ENCODE data around the gene DSCAML1. TPM values are rescaled to one million over a fixed set of nuclear protein-coding genes. Genes with fewer than 3 reads are reported as not detected.

Gene DSCAML1
- total RNA-seq, 1 experiment from 2014 or later, result 0.03 TPM

GRCh38 chr11:117607449-117607848, 189.6 kb downstream of the DSCAML1 start:
- Histone ChIP-seq H3K27ac (no peak overlapping the region), H3K9me3 (replicated peaks) (no peaks in the 10 kb centered on the region), H3K36me3 (no peaks in the 10 kb centered on the region), H3K4me1 (replicated peaks) (peaks cover 38% of the 10 kb centered on the region), H3K27me3 (replicated peaks) (no peaks in the 10 kb centered on the region), H3K4me3 (no peak overlapping the region)
- DNase-seq (ENCODE audit: low read depth in 1 of 2, low spot score in 2 of 2), result no peak

- no peak for DNase-seq (ENCODE audit: low read depth in 1 of 2, low spot score in 2 of 2)
- Histone ChIP-seq H3K27me3 (replicated peaks) (no peaks in the 10 kb centered on the region), H3K36me3 (no peaks in the 10 kb centered on the region), H3K4me3 (no peak overlapping the region), H3K9me3 (replicated peaks) (no peaks in the 10 kb centered on the region), H3K27ac (no peak overlapping the region), H3K4me1 (replicated peaks) (peaks cover 38% of the 10 kb centered on the region)
Observed at GRCh38 chr11:117606790-117607189, 190.2 kb downstream of the DSCAML1 start.

DNA sequence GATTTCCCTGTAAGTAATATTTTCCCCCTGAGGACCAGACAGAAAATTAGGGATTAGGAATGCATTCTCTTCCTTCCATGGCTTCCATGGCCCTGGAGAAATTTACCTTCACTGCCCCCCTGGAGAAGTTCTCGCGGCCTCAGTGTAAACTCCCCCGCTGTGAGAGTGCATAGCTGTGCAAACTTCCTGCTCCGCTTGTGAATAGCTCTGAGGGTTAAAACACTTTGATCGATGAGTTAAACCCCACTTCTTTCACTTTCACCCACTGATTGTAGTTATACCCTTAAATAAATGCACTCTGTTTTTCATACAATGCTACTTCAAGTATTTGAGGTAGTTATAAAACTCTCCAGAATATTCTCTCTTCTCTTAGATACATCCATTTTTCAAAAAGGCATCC, 190.8 kb downstream of the DSCAML1 start:
- Histone ChIP-seq H3K9me3 (replicated peaks) (no peaks in the 10 kb centered on the region), H3K4me1 (replicated peaks) (peaks cover 36% of the 10 kb centered on the region), H3K27ac (no peak overlapping the region), H3K27me3 (replicated peaks) (no peaks in the 10 kb centered on the region), H3K36me3 (no peaks in the 10 kb centered on the region), H3K4me3 (no peak overlapping the region)
- no peak for DNase-seq (ENCODE audit: low read depth in 1 of 2, low spot score in 2 of 2)

GRCh38 chr11:117605331-117605730, 191.7 kb downstream of the DSCAML1 start:
- no peak overlapping the region for H3K27ac ChIP-seq
- H3K4me3 ChIP-seq, result no peak overlapping the region
- H3K4me1 ChIP-seq (replicated peaks), result peaks cover 27% of the 10 kb centered on the region
- no peaks in the 10 kb centered on the region for H3K9me3 ChIP-seq (replicated peaks)
- no peak for DNase-seq (ENCODE audit: low read depth in 1 of 2, low spot score in 2 of 2)
- H3K27me3 ChIP-seq (replicated peaks), result no peaks in the 10 kb centered on the region
- no peaks in the 10 kb centered on the region for H3K36me3 ChIP-seq

DNA sequence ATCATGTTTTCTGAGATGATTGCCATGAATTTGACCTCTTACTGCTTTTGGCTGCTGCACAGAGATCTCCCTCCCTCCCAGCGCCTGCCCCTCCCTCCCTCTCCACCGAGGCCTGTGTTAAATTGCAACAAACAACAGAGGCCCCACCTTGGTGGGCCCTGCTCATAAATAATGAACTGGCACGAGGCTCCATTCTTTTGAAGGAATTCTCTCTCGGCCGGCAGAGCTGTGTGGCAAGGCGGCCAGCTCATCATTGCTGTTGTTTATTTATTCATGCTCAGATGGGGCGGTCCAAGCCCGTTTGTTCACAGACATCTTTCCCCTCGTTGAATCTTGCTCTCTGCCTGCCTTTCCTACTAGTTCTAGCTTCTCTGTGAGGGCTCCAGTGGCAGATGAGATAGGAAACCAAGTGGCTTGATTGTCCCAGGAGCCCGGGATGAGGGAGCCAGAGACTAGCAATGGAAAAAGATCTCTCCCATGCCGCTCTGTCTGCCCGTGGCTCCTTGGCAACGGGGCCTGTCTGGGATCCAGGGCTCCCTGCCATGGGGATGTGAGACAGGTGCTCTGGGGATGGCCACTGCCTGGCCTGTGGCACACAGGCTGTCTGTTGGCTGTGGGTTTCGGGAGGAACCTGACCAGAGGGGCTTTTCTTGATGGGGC, 192.6 kb downstream of the DSCAML1 start:
- H3K36me3 ChIP-seq, result no peaks in the 10 kb centered on the region
- 0 out of 2 replicates have a peak overlapping the region, but pooled peaks have one; percentile 29 for H3K27ac ChIP-seq
- DNase-seq (ENCODE audit: low read depth in 1 of 2, low spot score in 2 of 2), result peak; percentile 81
- no peak overlapping the region for H3K4me3 ChIP-seq
- peaks cover 19% of the 10 kb centered on the region for H3K4me1 ChIP-seq (replicated peaks)
- no peaks in the 10 kb centered on the region for H3K27me3 ChIP-seq (replicated peaks)
- H3K9me3 ChIP-seq (replicated peaks), result no peaks in the 10 kb centered on the region

DNA sequence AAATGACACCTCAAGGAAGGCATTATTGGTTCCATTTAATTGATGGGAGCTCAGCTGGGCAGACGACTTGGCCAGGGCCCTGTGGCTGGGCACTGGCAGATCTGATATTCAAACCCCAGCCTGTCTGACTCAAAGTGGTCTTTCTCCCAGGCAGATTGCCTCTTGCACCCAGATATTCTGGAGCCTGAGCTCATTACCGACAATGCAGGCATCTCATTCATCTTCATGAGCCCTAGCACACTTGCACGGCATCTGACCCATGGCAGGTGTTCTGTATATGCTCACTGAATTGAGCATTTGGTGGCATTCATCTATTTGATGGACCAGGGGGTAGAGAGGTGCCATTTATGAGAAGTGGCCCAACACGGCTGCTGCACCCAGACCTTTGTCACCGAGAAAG, 193.1 kb downstream of the DSCAML1 start:
- H3K27me3 ChIP-seq (replicated peaks), result no peaks in the 10 kb centered on the region
- no peak for DNase-seq (ENCODE audit: low read depth in 1 of 2, low spot score in 2 of 2)

GRCh38 chr11:117601006-117601708, 195.9 kb downstream of the DSCAML1 start:
- H3K36me3 ChIP-seq, result no peaks in the 10 kb centered on the region
- peaks cover 20% of the 10 kb centered on the region for H3K4me1 ChIP-seq (replicated peaks)
- no peaks in the 10 kb centered on the region for H3K9me3 ChIP-seq (replicated peaks)
- H3K27me3 ChIP-seq (replicated peaks), result no peaks in the 10 kb centered on the region
- no peak for DNase-seq (ENCODE audit: low read depth in 1 of 2, low spot score in 2 of 2)
- no peak overlapping the region for H3K27ac ChIP-seq
- H3K4me3 ChIP-seq, result no peak overlapping the region

More for the DNA sequence above, 193.1 kb downstream of the DSCAML1 start:
- H3K4me1 ChIP-seq (replicated peaks), result peaks cover 17% of the 10 kb centered on the region
- H3K27ac ChIP-seq, result no peak overlapping the region
- H3K4me3 ChIP-seq, result no peak overlapping the region
- no peaks in the 10 kb centered on the region for H3K36me3 ChIP-seq
- H3K9me3 ChIP-seq (replicated peaks), result no peaks in the 10 kb centered on the region

- Histone ChIP-seq H3K4me1 (replicated peaks) (peaks cover 18% of the 10 kb centered on the region), H3K9me3 (replicated peaks) (no peaks in the 10 kb centered on the region), H3K27me3 (replicated peaks) (no peaks in the 10 kb centered on the region), H3K27ac (no peak overlapping the region), H3K4me3 (no peak overlapping the region), H3K36me3 (no peaks in the 10 kb centered on the region)
- no peak for DNase-seq (ENCODE audit: low read depth in 1 of 2, low spot score in 2 of 2)
Observed at GRCh38 chr11:117600234-117600783, 196.7 kb downstream of the DSCAML1 start.

GRCh38 chr11:117597071-117597470, 199.9 kb downstream of the DSCAML1 start:
- H3K36me3 ChIP-seq, result no peaks in the 10 kb centered on the region
- peak in 1 of 2 experiments; percentile 7 for DNase-seq (ENCODE audit: low read depth in 1 of 2, low spot score in 2 of 2)
- no peak overlapping the region for H3K27ac ChIP-seq
- H3K4me1 ChIP-seq (replicated peaks), result 0 out of 2 replicates have a peak, but pooled peaks cover 3% of the 10 kb centered on the region
- H3K27me3 ChIP-seq (replicated peaks), result no peaks in the 10 kb centered on the region
- no peaks in the 10 kb centered on the region for H3K9me3 ChIP-seq (replicated peaks)
- H3K4me3 ChIP-seq, result no peak overlapping the region

- Histone ChIP-seq H3K27me3 (replicated peaks) (no peaks in the 10 kb centered on the region), H3K4me3 (no peak overlapping the region), H3K4me1 (replicated peaks) (0 out of 2 replicates have a peak, but pooled peaks cover 3% of the 10 kb centered on the region), H3K9me3 (replicated peaks) (no peaks in the 10 kb centered on the region), H3K36me3 (no peaks in the 10 kb centered on the region), H3K27ac (no peak overlapping the region)
- DNase-seq (ENCODE audit: low read depth in 1 of 2, low spot score in 2 of 2), result no peak
Observed at GRCh38 chr11:117595440-117595839, 201.6 kb downstream of the DSCAML1 start.

- Histone ChIP-seq H3K27me3 (replicated peaks) (no peaks in the 10 kb centered on the region), H3K9me3 (replicated peaks) (no peaks in the 10 kb centered on the region), H3K4me3 (no peak overlapping the region), H3K36me3 (no peaks in the 10 kb centered on the region), H3K27ac (no peak overlapping the region), H3K4me1 (replicated peaks) (0 out of 2 replicates have a peak, but pooled peaks cover 3% of the 10 kb centered on the region)
- no peak for DNase-seq (ENCODE audit: low read depth in 1 of 2, low spot score in 2 of 2)
Observed at GRCh38 chr11:117594721-117595120, 202.3 kb downstream of the DSCAML1 start.

DNA sequence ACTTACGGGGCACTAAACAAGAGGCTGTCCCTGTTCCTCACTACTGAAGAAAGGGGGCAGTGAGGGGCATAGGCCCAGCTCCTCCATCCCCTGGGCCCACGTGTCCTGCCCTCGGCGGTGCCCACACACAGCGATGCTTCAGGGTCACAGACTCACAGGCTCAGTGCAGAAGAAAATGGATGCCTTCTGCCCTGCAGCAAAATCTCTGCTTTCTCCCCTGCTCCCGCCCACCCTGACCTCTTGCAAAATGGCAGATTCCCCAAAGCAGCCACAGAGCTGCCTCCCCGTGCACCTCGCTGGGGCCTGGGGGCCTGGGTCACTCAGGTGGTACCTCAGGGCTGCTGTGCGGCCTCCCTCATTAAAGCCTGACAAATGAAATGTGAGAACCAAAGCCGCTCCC, 204.0 kb downstream of the DSCAML1 start:
- no peak for DNase-seq (ENCODE audit: low read depth in 1 of 2, low spot score in 2 of 2)
- H3K36me3 ChIP-seq, result no peaks in the 10 kb centered on the region
- H3K27ac ChIP-seq, result no peak overlapping the region
- H3K9me3 ChIP-seq (replicated peaks), result no peaks in the 10 kb centered on the region
- 0 out of 2 replicates have a peak, but pooled peaks cover 3% of the 10 kb centered on the region for H3K4me1 ChIP-seq (replicated peaks)
- no peaks in the 10 kb centered on the region for H3K27me3 ChIP-seq (replicated peaks)
- H3K4me3 ChIP-seq, result no peak overlapping the region

DNA sequence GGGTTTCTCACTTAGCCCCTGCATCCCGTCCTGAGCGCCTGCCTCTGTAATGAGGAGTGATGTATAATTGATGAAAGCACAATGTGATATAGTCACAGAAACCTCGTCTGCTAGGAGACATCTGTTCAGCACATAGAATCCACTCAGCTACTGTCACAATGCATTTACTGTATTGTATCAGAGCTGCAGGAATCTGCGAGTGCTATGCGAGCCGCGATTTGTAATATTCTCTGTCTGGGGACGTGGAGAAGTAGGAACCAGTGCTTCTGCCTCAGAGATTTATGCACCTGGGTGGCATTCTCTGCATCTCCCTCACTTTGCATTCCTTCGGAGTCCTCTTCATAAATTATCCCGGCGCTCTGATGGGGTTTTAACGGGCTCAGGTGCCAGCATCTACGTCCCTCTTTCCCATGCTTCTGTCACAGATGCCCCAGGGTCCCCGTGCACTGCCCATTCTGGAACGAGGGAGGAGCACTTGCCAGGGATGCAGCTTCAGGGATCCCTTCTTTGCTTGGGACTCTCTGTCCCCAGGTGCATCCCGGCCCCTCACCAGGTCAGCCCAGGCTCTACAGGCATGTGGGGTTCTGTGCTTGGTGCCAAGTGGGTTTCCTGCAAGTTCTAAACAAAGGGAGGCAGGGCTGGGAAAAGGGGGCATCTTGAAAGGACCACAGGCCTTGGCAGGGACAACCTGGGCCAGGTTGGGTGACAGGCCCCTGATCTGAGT, 205.5 kb downstream of the DSCAML1 start:
- DNase-seq (ENCODE audit: low read depth in 1 of 2, low spot score in 2 of 2), result no peak
- Histone ChIP-seq H3K36me3 (no peaks in the 10 kb centered on the region), H3K4me1 (replicated peaks) (no peaks in the 10 kb centered on the region), H3K27ac (no peak overlapping the region), H3K4me3 (no peak overlapping the region), H3K9me3 (replicated peaks) (no peaks in the 10 kb centered on the region), H3K27me3 (replicated peaks) (no peaks in the 10 kb centered on the region)

- H3K4me3 ChIP-seq, result no peak overlapping the region
- peaks cover 4% of the 10 kb centered on the region for H3K4me1 ChIP-seq (replicated peaks)
- H3K27ac ChIP-seq, result no peak overlapping the region
- H3K9me3 ChIP-seq (replicated peaks), result no peaks in the 10 kb centered on the region
- DNase-seq (ENCODE audit: low read depth in 1 of 2, low spot score in 2 of 2), result no peak
- H3K36me3 ChIP-seq, result no peaks in the 10 kb centered on the region
- H3K27me3 ChIP-seq (replicated peaks), result no peaks in the 10 kb centered on the region
Observed at GRCh38 chr11:117589063-117589462, 208.0 kb downstream of the DSCAML1 start.
